Stimulated activated CD8-positive, alpha-beta memory T cell treated with anti-CD3 and anti-CD28 coated beads, Interleukin-12 subunit alpha, Interleukin-12 subunit beta, amount 100 ng/mL, for 1 hour (primary cell): ENCODE measurements around the gene GNRH2.
"Not testable (repeated sequence)": the region's sequence is repeated elsewhere in the genome, so short reads cannot be mapped to it uniquely, and the experiment has no call there.

Experiments used
- DNase-seq: peaks from one replicate; pipeline ENCODE4 v3.0.0-alpha.2; 2020; ENCODE audit warnings: low read depth

The GNRH2 gene

DNA sequence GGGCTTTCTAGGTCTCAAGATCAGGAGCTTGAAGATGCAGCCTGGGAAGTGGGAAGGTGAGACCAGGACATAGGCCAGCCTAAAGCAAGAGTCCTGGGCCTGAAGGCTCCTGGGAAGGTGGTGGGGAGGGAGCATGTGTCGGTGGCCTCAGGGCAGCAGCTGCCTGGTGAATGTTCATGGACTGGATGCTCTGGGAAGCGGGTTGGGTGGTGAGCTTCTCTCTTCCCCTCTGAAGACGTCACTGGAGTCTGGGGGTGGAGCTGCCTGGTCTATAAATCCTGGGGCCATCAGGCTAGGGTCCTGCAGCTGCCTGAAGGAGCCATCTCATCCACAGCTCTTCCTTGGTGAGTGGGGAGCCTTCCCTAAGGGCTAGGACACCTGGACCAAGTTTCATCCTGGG, at the start of gene GNRH2:
Gene GNRH2, plus strand, starts transcription at position 301 of the 400 bp plus-strand sequence. CDS start 793 bp downstream, outside the sequence.
- no peak for DNase-seq

GRCh38 chr20:2995796-2996195, 47.6 kb upstream of the GNRH2 start:
- no peak for DNase-seq

DNA sequence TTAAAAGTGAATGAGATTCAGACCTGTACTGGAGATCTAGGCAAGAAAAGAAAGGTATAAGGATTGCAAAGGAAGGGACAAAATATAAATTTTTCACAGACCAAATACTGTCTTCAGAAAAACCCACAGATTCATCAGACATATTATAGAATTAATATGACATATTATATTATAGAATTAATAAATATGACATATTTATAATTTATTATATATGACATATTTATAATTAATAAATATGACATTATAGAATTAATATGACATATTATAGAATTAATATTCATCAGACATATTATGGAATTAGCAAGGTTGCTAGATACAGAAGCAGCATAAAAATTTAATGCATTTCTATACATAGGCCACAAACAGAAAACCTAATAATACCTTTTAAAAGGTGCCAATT, 44.7 kb upstream of the GNRH2 start:
- DNase-seq: no peak

GRCh38 chr20:3000852-3001523, 42.4 kb upstream of the GNRH2 start:
- no peak for DNase-seq

- no peak for DNase-seq
These were observed 40.0 kb upstream of the GNRH2 start for GRCh38 chr20:3003416-3003815.

DNA sequence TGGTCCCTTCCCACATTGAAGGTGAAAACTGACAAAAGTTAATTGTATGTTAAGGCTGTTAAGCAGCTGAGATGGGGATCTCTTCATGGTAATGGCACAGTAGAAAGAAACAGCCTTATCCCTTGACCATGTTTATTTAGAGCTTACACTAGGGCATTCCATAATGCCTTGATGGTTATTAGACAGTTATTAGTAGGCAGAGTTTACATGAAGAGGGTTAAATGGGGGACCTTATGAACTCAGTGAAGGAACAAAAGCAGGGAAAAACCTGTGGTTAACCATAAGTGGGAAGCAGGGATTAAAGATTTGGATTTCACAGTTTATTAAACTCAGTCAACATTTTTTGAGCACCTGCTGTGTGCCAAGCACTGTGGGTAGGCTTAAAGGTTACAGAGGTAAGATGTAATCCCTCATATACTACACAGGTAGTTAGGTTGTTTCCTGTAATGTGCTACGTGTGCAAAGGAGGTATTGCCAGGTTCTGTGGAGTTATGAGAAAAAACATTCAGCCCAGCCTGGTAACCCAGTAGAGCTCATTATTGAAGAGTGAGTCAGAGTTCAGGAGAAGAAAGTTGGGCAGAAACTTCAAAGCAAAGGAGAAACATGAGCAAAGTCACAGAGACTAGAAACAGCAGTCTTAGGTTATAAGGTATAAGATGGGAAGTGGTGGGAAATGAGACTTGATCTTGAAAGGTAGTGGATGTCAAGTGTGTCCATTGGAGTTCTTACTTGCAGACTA, 32.3 kb upstream of the GNRH2 start:
- no peak for DNase-seq

DNA sequence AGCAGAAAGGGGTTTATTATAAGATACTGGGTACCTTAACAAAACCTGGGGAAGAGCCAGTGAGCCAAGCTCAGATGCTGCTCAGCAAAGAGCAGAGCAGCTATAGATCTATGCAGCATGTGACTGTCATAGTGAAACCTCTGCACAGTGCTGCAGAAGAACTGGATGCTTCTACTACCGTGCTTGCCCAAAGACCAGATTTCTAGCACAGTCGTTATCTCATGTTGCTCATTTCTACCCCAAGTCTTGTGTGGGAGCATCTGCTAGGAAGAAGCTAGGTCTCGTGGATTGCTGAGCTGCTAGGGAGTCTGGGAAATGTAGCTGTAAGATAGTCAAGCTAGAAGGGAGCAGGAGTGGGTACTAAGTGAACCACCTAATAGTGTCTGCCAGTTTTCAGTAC, 31.7 kb upstream of the GNRH2 start:
- no peak for DNase-seq

DNA sequence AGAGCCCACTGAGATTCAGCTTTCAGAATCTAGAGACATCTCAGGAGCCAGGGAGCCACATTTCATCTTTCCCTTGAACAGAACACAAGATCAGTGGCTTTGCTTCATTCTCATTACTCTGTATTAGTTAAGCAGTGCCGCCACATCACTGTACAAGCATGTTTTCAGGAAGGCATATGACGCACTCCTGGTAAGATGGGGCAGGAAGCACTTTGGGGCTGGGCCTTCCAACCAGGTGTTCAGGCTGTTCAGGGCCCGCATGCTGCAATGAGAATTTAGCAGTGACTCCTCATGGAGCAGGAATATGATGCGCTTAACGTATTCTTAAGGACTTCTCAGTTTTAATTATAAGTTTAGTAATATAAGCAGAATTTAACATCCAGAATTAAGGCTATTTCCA, 29.7 kb upstream of the GNRH2 start:
- no peak for DNase-seq

DNA sequence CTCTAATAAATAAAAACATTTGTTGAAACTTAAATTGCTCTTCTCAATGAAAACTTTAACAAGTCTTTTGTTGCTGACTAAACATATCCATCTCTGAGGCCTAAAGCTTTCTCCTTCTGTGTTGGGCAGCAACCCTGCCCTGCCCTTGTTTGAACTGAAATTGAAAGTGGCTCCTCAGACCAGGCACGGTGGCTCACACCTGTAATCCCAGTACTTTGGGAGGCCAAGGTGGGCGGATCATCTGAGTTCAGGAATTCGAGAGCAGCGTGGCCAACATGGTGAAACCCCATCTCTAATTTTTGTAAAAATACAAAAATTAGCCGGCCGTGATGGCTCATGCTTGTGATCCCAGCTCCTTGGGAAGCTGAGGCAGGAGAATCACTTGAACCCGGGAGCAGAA, 29.2 kb upstream of the GNRH2 start:
- DNase-seq: no peak

GRCh38 chr20:3014662-3015061, 28.8 kb upstream of the GNRH2 start:
- no peak for DNase-seq

GRCh38 chr20:3015302-3015701, 28.1 kb upstream of the GNRH2 start:
- DNase-seq: not testable (repeated sequence)

DNA sequence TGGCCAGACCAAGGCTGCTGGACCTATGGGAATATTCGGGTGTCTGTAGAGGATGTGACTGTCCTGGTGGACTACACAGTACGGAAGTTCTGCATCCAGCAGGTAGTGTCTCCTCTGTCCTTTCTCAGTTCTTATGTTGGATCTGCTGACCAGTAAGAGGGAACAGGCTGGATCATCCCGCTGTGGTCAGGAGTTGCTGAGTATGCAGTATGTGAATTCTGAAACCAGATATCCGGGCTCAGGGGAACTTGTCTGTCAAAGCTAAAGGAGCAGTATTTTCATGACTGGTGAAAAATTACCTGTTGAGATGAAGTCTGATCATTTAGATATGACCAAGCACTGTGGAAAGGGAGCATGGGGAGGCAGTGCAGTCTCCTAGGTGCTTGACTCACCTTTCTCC, 22.1 kb upstream of the GNRH2 start:
- no peak for DNase-seq

- DNase-seq: no peak
These were observed 21.6 kb upstream of the GNRH2 start for GRCh38 chr20:3021777-3022176.

DNA sequence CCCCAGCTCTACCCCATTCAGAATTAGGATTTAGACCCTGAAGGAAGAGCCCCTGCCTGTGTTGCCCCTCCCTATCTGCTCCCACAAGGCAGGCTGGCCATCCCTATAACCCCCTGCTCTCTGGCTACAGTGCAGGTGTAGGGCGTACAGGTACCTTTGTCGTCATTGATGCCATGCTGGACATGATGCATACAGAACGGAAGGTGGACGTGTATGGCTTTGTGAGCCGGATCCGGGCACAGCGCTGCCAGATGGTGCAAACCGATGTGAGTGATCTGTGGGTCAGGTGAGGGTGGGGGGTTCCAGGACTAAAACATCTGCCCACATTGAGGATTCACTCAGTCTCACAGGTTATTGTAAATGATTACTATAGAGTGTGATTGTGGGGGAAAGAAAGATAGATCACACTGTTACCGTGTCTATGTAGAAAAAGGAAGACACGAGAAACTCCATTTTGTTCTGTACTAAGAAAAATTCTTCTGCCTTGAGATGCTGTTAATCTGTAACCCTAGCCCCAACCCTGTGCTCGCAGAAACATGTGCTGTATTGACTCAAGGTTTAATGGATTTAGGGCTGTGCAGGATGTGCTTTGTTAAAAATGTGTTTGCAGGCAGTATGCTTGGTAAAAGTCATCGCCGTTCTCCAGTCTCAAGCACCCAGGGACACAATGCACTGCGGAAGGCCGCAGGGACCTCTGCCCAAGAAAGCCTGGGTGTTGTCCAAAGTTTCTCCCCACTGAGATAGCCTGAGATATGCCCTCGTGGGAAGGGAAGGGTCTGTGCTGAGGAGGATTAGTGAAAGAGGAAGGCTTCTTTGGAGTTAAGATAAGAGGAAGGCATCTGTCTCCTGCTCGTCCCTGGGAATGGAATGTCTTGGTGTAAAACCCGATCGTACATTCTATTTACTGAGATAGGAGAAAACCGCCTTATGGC, 20.6 kb upstream of the GNRH2 start:
- not testable (repeated sequence) for DNase-seq

- DNase-seq: no peak
These were observed 15.4 kb upstream of the GNRH2 start for GRCh38 chr20:3027987-3028386.

DNA sequence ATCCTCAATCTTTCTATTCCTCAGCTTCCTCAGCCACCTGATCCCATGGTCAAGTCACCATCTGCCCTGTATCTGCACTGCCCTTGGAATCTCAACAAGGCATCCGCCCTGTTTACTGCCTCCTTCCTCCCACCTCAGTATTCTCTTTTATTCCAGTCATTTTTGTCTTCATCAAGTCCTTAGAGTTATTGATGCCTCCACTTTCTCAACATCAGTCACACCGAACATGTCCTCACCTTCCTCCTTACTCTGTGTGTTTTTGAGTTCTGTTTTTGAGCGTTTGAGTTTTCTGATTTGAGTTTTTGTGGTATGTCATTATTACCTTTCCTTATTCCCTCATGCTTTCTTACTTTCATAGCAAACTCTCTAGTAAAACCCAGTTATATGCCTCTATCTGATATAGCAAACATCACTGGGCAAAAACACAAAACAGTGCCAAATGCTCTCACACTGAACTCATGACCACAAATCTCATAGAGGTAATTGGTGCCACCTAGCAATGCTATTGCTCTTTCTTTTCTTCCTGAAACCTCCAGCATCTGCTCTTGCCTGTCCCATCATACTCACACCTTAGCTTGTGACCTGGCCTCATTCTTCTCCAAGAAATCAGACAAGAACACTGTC, 11.8 kb upstream of the GNRH2 start:
- no peak for DNase-seq

DNA sequence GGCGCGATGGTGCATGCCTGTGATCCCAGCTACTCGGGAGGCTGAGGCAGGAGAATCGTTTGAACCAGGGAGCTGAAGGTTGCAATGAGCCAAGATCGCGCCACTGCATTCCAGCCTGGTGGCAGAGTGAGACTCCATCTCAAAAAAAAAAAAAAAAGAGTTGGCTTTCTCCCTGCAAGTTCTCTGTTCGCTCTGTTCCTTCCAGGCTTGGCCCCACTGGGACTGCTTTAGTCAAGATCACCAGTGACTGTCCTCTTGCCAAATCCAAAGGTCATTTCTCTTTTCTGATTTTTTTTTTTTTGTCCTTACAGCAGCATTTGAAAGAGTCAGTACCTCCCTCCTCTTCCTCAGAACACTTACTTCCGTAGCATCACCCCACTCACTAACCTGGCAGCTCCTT, 10.8 kb upstream of the GNRH2 start:
- DNase-seq: no peak

DNA sequence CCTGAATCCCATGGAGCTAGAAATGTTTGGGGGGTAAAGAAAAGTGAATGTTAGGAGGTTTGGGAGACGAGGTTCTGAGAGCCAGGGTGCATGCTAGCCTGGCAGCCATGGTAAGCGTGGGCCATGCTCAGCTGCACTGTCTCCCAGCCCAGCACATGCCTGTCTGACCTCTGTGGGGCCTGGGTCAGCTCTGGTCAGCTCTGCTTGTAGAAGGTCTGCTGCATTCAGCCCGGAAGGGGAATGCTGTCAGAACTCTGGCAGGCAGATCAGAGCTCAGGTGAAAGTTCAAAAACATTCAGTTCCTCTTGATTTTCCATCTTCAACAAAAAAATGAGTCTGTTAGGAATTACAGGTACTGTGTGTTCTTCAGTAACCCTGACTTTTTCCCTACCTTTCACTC, 5.8 kb upstream of the GNRH2 start:
- DNase-seq: no peak

DNA sequence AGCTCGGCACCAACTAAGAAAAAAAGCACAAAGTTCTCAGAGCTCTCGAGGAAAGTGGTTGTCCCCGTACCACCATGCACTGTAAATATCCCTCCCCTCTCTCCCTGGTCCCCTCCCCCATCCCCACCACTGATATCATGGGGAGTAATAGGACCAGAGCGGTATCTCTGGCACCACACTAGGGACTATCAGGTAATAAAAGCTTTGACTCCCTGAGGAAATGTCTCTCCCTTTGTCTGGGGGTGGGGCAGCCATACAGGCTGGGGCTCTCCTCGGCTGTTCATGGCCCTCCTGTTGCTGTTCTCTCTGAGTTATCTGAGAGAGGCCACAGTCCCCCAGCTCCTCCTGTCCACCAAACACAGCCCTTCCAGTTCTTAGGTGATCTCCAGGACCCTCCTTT, 5.0 kb upstream of the GNRH2 start:
- DNase-seq: no peak

DNA sequence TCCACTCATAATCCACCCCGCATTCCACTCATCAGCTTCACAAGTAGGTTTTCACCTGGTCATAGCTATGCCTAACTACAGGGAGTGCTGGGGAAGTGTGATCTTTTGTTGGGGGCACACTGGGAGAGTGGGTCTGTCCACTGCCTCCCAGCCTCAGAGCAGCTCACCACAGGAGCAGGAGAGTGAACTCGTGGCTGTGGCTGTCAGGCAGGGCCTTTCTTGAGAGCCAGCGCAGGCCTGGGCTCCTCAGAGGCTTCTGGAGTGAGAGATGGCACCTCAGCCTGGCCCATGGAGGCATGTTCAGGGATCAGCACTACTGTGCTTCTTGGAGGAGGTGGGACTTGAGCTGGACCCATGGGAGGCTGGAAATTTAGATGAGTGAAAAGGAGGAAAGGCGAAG, 4.0 kb upstream of the GNRH2 start:
- DNase-seq: no peak

- no peak for DNase-seq
These were observed 3.3 kb upstream of the GNRH2 start for GRCh38 chr20:3040086-3040485.

DNA sequence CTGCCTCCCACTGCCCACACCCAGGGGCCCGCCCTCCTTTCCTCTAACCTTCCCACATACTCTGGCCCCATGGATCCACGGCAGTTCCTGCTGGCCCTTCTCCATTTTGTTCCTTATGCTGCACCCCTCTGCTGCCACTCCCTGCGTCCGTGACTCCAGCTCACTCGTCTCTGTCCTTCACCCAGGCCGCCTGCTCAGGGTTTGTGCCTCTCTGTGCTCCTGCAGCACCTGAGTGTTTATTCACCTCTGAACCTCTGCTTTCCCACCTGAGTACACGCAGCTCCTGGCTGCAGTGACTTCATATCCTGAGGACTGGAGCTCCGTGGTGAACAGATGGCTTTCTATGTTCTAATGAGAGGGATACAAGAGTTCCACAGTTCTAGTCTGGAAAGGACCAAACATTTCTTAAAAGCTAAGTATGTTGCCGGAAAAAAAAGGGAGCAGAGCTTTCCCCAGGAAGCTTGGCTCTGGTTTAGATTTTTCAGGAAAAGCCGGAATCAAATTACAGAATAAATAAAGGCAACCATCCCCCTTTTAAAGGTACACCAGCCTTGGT, 1.5 kb upstream of the GNRH2 start:
- DNase-seq: no peak
